ENCODE measurements around the gene RNF213.

Gene RNF213

GRCh38 chr17:80431246-80432195, 170.9 kb downstream of the RNF213 start:
- no peak for DNase-seq (ENCODE audit: low read depth in 2 of 2)

- no peak for DNase-seq (ENCODE audit: low read depth in 2 of 2)
These were observed 171.8 kb downstream of the RNF213 start for GRCh38 chr17:80432350-80432955.

- no peak for DNase-seq (ENCODE audit: low read depth in 2 of 2)
These were observed 172.4 kb downstream of the RNF213 start for GRCh38 chr17:80432961-80433550.

GRCh38 chr17:80433916-80434666, 173.4 kb downstream of the RNF213 start:
- no peak for DNase-seq (ENCODE audit: low read depth in 2 of 2)

GRCh38 chr17:80437532-80437931, 176.9 kb downstream of the RNF213 start:
- DNase-seq (ENCODE audit: low read depth in 2 of 2): no peak

- no peak for DNase-seq (ENCODE audit: low read depth in 2 of 2)
These were observed 178.2 kb downstream of the RNF213 start for GRCh38 chr17:80438806-80439205.

GRCh38 chr17:80439499-80439898, 178.8 kb downstream of the RNF213 start:
- DNase-seq (ENCODE audit: low read depth in 2 of 2): no peak

GRCh38 chr17:80441133-80441578, 180.5 kb downstream of the RNF213 start:
- DNase-seq (ENCODE audit: low read depth in 2 of 2): no peak

GRCh38 chr17:80441598-80442322, 181.1 kb downstream of the RNF213 start:
- no peak for DNase-seq (ENCODE audit: low read depth in 2 of 2)

GRCh38 chr17:80442323-80442659, 181.6 kb downstream of the RNF213 start:
- no peak for DNase-seq (ENCODE audit: low read depth in 2 of 2)

GRCh38 chr17:80442764-80443163, 182.1 kb downstream of the RNF213 start:
- DNase-seq (ENCODE audit: low read depth in 2 of 2): no peak

GRCh38 chr17:80443498-80443897, 182.8 kb downstream of the RNF213 start:
- DNase-seq (ENCODE audit: low read depth in 2 of 2): no peak

GRCh38 chr17:80443916-80444643, 183.4 kb downstream of the RNF213 start:
- no peak for DNase-seq (ENCODE audit: low read depth in 2 of 2)

- no peak for DNase-seq (ENCODE audit: low read depth in 2 of 2)
These were observed 184.0 kb downstream of the RNF213 start for GRCh38 chr17:80444644-80444979.

- no peak for DNase-seq (ENCODE audit: low read depth in 2 of 2)
These were observed 184.5 kb downstream of the RNF213 start for GRCh38 chr17:80445007-80445725.

GRCh38 chr17:80445726-80446110, 185.1 kb downstream of the RNF213 start:
- no peak for DNase-seq (ENCODE audit: low read depth in 2 of 2)

GRCh38 chr17:80446645-80447405, 186.2 kb downstream of the RNF213 start:
- no peak for DNase-seq (ENCODE audit: low read depth in 2 of 2)

GRCh38 chr17:80447790-80448189, 187.1 kb downstream of the RNF213 start:
- no peak for DNase-seq (ENCODE audit: low read depth in 2 of 2)
